ENCODE measurements around the gene DLX1. TPM values are rescaled to one million over a fixed set of nuclear protein-coding genes. Genes with fewer than 3 reads are reported as not detected.
A peak's percentile ranks its signal among the peaks of the same experiment; 100 is the strongest.

The DLX1 gene
- total RNA-seq, 1 experiment from 2014 or later: not detected

DNA sequence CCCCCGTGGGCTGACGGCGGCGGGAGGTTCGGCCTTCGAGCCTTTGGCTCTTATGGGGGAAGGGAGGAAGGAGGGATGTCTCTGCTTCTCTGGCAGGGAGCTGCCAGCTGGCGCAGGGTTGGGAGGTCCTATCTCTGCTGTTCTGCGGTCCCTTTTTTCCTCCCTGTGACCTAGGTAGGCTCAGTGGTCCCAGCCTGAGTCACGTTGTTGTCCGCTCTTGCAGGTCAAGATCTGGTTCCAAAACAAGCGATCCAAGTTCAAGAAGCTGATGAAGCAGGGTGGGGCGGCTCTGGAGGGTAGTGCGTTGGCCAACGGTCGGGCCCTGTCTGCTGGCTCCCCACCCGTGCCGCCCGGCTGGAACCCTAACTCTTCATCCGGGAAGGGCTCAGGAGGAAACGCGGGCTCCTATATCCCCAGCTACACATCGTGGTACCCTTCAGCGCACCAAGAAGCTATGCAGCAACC, 2.5 kb downstream of the DLX1 start:
- H3K27me3 ChIP-seq (ENCODE audit: control insufficient read depth, insufficient read depth, low read length): peaks cover 99% of the 10 kb centered on the region
- H3K36me3 ChIP-seq (replicated peaks; ENCODE audit: control insufficient read depth, insufficient read depth, low read length): no peaks in the 10 kb centered on the region
- peak; percentile 79 for DNase-seq
- no peak overlapping the region for H3K4me3 ChIP-seq (ENCODE audit: insufficient read depth, low read depth, low read length)

DNA sequence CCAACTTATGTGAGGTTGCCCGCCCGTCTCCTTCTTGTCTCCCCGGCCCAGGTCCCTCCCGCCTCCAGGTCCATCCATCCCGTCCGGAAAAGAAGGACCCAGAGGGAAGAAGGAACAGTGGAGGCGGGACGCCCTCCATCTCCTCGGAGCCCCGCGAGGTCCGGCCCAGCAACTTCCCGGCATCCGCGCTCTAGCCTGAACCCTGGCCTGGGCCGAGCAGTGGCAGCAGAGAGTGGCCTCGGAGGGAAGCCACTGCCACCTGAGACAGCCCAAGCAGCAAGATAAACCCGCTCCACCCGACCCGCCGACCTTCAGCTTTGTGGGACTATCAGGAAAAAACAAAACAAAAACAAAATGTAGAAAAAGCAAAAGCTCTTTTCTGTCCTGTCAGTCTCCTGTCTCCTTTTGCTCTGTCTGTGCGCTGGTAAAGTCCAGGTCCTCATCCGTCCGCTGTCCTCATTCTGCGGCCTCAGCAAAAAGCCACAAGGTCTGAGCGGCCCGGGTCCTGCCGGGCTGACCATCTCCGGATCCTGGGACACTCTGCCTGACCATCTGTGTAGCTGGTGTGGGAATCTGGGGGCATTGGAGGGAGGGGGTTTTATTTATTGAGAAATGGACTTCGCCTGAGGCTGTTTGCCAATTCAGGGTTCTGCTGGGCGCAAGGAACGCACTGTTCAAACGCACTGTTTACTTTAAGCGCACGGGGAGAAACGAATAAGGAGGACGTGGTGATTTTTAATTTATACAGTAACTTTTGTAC, 3.1 kb downstream of the DLX1 start:
- peak; percentile 80 for DNase-seq
- Histone ChIP-seq H3K36me3 (replicated peaks; ENCODE audit: control insufficient read depth, insufficient read depth, low read length) (no peaks in the 10 kb centered on the region), H3K27me3 (ENCODE audit: control insufficient read depth, insufficient read depth, low read length) (peaks cover 99% of the 10 kb centered on the region), H3K4me3 (ENCODE audit: insufficient read depth, low read depth, low read length) (no peak overlapping the region)

DNA sequence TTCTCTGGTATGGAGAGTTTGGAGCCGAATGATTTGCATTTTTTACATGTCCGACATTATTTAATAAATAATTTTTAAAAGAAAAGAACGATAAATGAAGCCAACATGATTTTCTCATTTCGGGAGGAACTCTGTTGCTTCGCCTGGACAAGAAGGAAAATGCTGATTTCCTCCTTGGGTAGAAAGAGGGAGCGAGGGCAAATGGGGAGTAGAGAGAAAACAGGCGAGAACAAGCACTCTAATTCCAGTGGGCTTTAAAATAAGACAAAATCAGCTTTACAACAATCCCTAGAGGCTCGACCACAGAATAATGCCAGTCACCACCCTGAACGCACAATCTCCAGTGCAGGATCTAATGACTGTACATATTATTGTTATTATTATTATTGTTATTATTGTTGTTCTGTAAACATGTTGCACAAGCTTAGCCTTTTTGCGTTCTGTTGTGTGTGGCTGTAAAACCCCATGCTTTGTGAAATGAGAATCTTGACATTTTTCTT, 3.7 kb downstream of the DLX1 start:
- Histone ChIP-seq H3K27me3 (ENCODE audit: control insufficient read depth, insufficient read depth, low read length) (peaks cover 99% of the 10 kb centered on the region), H3K36me3 (replicated peaks; ENCODE audit: control insufficient read depth, insufficient read depth, low read length) (no peaks in the 10 kb centered on the region), H3K4me3 (ENCODE audit: insufficient read depth, low read depth, low read length) (no peak overlapping the region)
- no peak for DNase-seq

DNA sequence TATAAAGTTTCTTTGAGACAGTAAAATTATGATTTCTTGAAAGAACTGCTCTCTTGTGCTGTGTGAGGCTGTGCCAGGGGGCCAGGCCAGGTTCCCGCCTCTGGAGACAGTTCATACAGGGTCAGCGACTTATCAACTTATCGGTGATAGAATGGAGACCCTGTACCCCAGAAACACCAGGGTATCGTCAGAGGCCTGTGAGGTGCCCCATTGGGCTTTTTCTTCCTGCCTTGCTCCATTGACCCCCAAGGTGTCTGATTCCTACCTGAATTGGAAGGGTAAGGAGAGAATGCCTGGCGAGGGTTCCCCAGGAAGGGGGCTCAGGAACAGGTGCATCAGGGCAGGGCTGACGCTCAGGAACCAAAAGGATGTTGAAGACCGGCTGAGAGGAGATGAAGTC, 4.3 kb downstream of the DLX1 start:
- no peak overlapping the region for H3K4me3 ChIP-seq (ENCODE audit: insufficient read depth, low read depth, low read length)
- H3K27me3 ChIP-seq (ENCODE audit: control insufficient read depth, insufficient read depth, low read length): peaks cover 99% of the 10 kb centered on the region
- no peak for DNase-seq
- H3K36me3 ChIP-seq (replicated peaks; ENCODE audit: control insufficient read depth, insufficient read depth, low read length): no peaks in the 10 kb centered on the region

DNA sequence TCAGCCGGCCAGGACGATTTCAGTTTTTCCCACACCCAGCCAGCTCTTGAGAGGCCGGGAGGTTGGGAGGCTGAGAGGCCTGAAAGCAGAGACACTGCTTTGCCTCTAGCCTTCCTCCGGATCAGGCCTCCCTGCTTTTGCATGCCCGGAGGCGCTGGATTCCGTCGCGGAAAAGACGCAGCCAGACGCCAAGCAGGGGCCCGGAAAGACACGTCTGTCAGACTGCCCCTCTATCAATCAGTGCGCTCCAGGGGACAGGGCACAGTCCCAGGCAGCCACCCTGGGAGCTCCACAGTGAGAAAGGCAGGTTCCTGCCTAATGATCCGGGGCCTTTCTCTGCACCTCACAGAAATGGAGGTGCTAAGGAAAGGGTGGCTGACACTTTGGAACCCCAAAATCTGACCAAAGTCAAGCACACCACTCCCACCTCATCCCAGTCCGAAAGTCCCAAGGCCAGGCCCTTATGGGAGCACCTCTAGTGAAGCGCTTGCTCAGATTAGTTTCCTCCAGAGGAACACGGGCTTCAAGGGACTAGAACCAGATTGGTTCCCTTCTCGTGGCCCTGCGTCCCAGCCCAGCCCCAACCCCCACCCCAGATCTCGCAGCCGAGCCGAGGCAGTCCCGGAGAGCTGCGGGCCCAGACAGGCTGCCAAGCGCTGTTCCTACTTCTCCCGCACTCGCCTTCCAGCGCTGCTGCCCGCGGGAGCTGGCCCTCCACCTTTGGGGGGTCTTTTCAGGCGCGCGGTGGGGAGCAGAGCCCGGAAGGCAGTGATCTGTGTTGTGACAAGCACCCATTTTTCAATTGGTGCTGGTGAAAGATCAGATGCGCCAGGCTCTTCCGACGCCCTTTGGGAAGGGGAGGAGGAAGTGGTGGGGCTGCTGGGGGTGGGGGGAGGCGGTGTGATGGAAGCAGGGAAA, 5.0 kb downstream of the DLX1 start:
- H3K36me3 ChIP-seq (replicated peaks; ENCODE audit: control insufficient read depth, insufficient read depth, low read length): no peaks in the 10 kb centered on the region
- peaks cover 99% of the 10 kb centered on the region for H3K27me3 ChIP-seq (ENCODE audit: control insufficient read depth, insufficient read depth, low read length)
- no peak overlapping the region for H3K4me3 ChIP-seq (ENCODE audit: insufficient read depth, low read depth, low read length)
- DNase-seq: peak; percentile 85

DNA sequence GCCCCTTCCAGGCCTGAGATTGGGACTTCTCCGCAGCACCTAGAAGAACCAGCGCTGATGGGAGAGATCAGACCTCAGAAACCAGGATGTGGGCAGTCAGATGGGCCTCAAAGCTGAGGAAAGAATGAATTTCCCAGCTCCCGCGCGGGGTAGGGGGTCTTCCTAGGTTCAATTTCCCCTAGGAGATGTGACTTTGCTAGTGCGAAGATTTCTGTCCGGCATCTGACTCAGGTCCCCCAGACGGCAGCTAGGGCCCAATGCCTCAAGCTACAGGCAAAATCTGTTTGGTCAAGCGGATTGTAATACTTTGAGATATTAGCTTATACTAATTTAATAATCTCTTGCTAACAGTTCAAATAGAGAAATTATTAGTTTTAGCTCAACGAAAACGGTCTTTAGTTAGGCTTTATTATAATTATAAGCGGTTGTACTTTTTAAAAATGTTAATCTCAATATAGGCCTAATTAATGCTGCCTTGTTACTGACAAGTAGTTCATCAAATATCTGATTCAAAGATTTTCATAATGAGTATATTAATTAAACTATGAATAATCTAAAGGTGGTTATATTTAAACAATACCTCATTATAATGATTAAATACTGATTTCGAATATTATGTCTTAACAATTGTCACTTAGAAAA, 5.8 kb downstream of the DLX1 start:
- H3K4me3 ChIP-seq (ENCODE audit: insufficient read depth, low read depth, low read length): no peak overlapping the region

DNA sequence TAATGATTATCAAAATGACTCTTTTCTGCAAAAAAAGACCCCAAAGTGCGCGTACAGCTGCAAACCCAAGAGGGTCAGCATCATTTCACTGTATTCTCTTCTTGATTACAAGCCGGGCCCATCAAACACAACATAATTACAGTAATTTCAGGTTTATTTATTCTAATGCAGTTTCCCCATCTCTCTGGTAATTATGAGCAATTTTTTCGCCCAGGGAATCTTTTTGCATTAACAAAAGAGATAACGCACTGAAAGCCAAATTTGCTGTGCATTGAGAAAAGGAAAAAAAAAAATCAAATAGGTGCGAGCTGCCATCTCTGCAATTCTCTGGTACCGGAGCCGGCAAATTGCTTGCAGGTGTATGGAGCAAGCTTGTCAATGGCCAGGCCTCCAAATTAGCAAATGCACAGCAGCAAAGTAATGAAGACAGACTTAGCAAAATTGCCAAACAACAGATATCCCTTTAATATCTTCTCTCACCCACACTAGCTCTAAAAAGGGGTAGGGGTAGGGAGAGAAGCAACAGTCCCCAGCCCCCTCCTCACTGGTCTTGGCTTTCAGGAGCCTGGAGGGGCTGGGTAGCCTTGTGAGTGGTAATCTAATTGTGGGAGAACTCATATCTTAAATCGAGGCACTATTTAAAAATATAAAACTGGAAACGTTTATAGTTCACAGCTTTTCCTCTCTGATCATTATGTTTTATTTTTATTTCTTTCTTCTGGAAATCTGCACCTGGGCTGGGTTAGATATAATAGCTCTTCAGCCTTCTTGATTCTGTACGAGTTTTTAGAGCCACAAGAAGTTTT, 6.7 kb downstream of the DLX1 start:
- H3K36me3 ChIP-seq (replicated peaks; ENCODE audit: control insufficient read depth, insufficient read depth, low read length): no peaks in the 10 kb centered on the region
- peak; percentile 33 for DNase-seq
- peaks cover 99% of the 10 kb centered on the region for H3K27me3 ChIP-seq (ENCODE audit: control insufficient read depth, insufficient read depth, low read length)
- no peak overlapping the region for H3K4me3 ChIP-seq (ENCODE audit: insufficient read depth, low read depth, low read length)

More for the DNA sequence above, 5.8 kb downstream of the DLX1 start:
- DNase-seq: peak; percentile 68
- Histone ChIP-seq H3K27me3 (ENCODE audit: control insufficient read depth, insufficient read depth, low read length) (peaks cover 99% of the 10 kb centered on the region), H3K36me3 (replicated peaks; ENCODE audit: control insufficient read depth, insufficient read depth, low read length) (no peaks in the 10 kb centered on the region)

DNA sequence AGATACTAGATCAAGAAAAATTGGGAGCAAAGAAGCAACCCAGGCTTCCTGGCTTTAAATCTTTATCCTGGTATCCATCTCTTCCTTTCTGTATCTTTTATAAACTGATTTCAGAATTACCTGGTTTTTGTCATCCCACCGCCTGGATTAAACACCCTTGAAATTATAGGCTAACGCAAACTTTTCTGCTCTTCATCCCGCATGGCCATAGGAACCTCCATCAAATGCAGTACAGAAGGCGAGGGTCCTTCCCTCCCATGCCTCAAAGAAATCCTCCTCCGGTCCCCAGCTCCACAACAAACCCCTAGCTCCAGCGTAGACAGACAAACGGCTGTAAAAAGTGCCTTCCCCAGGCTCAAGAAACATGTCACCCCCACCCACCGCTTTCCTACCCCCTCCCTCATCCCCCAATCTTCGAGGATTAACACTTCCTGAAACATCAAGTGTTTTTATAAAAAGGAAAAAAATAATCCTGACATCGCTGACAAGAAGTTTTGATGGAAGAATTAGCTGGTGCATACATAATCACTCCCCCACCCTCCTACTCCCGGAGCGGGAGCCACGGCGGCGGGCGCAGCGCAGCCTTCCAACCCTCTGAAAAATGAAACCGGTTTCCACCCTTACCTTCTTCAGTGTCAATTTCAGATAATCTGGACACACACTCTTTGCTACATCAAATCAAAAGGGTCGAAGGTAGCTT, 7.6 kb downstream of the DLX1 start:
- peak; percentile 71 for DNase-seq

DNA sequence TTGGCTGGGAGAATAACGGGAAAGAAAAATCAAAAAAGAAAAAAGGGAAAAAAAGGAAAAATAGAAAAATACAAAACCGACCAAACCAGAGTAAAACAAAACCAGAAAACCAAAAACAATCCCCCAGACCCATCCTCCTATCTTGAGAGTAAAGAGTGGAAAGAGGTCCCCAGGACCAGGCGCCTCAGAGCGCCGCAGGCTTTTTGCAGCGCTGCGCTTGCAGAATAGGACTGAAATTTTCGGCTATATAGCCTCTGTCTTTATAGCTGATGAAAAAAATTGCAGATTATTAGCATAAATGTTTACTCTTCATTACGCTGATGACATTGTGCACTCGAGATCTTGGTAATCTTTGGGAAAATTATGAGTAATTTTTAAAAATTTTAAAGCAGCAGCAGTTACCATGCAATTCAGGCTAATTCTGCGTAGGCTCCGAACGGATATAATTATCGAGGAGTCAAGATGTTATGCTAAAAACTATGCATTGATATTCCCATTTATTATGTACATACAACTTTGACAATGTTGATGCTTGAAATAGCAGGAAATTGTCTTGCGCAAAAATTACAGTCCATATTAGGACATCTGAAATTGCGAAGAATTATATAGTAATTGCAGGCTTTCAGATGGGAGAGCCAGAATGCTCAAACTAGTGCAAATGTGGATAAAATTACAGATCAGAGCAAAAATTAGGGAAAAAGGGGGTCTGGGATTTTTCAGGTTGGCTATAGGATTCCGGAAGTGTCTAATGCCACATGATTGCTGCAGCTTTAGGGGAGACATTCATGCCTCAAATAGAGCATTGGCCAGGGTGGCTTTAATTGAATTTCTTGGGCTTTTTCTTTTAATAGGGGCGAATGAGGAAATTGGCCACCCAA, 8.3 kb downstream of the DLX1 start:
- peak; percentile 52 for DNase-seq
- Histone ChIP-seq H3K27me3 (ENCODE audit: control insufficient read depth, insufficient read depth, low read length) (peaks cover 99% of the 10 kb centered on the region), H3K36me3 (replicated peaks; ENCODE audit: control insufficient read depth, insufficient read depth, low read length) (no peaks in the 10 kb centered on the region), H3K4me3 (ENCODE audit: insufficient read depth, low read depth, low read length) (no peak overlapping the region)

More for the DNA sequence above, 7.6 kb downstream of the DLX1 start:
- Histone ChIP-seq H3K36me3 (replicated peaks; ENCODE audit: control insufficient read depth, insufficient read depth, low read length) (no peaks in the 10 kb centered on the region), H3K27me3 (ENCODE audit: control insufficient read depth, insufficient read depth, low read length) (peaks cover 99% of the 10 kb centered on the region), H3K4me3 (ENCODE audit: insufficient read depth, low read depth, low read length) (no peak overlapping the region)

DNA sequence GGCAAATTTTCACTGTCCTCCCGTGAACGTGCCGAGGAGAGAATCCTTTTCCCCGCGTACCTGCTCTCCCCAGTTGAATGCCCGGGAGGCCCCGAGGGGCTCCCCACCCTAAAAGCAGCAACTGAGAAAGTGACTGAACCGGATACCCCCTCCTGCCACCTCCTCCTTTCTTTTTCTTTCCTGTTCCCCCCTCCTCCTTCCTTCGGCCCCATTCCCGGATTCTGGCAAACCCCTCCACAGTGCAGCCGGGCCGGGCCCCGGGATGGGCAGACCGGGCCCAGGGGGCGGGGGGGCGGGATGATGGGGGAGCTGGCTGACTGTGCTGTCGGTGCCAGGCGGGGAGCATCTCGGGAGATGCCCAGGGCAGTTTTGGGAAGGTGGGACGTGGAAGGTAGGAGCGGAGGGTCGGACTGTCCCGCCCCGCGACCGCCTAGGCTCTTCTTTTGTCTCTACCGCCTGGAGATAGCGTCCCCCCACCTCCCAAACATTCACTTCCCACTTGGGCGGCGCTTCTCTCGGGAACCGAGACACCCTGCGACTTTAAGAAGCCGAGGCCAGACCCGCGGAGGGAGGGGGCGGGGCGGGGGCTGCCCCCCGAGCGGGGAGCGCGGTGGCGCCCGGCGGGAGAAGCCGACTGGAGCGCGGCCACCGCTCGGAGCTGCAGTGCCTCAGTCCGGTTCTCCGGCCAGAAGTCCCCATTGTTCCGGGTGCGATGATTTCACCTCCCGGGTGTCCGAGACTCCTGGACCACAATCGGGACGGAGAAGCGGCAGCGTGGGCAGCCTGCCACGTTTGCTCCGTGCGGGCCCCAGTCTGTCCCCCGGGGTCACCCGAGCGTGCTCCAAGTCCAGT, 9.2 kb downstream of the DLX1 start:
- Histone ChIP-seq H3K27me3 (ENCODE audit: control insufficient read depth, insufficient read depth, low read length) (peaks cover 99% of the 10 kb centered on the region), H3K36me3 (replicated peaks; ENCODE audit: control insufficient read depth, insufficient read depth, low read length) (no peaks in the 10 kb centered on the region)

DNA sequence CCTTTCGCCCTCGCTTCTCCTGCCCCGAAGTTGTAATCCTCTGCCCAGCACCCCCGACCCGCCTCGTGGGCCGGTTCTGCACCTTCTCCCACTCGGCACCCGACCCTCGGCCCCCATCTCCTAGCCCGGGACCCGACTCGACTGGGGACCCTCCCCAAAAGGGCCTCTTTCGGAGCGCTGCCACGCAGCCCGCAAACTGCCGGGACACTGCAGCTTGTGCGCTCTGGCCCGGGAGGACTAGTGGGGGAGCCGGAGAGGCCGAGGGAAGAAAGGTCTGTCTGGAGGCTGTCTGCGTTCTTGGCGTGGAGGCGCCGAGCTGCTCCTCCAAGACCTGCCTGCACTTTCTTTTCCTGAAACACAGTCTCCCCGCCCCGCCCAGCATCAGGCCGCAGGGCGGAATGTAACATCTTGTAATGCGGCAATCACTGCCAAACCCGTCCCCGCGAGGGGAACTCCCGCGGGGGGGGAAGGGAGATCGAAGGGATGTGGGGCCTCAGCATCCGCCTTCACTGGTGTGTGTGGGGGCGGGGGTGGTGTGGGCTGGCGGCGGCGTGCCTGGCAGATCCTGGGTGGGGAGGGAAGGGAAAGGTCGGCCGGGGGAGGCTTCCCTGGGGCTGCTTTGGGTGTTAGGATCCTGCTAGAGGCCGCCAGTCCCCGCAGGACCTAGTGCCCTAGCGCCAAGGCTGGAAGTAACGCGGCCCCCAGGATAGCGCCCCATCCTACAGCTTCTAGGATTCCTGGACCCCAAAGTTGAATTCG, 10.0 kb downstream of the DLX1 start:
- H3K4me3 ChIP-seq (ENCODE audit: insufficient read depth, low read depth, low read length): peak overlapping the region; percentile 40
- DNase-seq: peak; percentile 92
- H3K27me3 ChIP-seq (ENCODE audit: control insufficient read depth, insufficient read depth, low read length): peaks cover 99% of the 10 kb centered on the region
- no peaks in the 10 kb centered on the region for H3K36me3 ChIP-seq (replicated peaks; ENCODE audit: control insufficient read depth, insufficient read depth, low read length)

More for the DNA sequence above, 9.2 kb downstream of the DLX1 start:
- DNase-seq: peak; percentile 87
- peak overlapping the region; percentile 40 for H3K4me3 ChIP-seq (ENCODE audit: insufficient read depth, low read depth, low read length)

All from H7 (cell line).